ENCODE data around the gene PAN2.

The PAN2 gene

DNA sequence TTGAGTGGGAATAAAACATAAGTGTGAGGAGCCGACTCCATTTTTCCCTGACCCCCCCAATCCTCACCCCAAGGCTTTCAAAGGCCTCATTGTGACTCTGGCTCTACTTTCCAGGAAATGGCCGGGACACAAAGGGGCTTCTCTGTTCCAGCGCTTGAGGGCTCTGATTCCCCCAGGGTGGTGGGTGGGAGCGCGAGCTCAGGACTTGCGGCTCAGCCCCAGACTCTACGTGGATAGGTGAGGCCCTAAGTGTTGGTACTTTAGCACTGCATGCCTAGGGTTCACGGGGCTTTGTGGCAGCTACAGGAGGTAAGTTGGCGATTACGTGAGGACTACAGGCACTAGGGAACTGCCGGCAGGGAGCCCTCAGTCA is 18.6 kb downstream of the PAN2 start:
- peak overlapping the region; percentile 99 for H3K27ac ChIP-seq
- TF ChIP-seq, protein P1, sequence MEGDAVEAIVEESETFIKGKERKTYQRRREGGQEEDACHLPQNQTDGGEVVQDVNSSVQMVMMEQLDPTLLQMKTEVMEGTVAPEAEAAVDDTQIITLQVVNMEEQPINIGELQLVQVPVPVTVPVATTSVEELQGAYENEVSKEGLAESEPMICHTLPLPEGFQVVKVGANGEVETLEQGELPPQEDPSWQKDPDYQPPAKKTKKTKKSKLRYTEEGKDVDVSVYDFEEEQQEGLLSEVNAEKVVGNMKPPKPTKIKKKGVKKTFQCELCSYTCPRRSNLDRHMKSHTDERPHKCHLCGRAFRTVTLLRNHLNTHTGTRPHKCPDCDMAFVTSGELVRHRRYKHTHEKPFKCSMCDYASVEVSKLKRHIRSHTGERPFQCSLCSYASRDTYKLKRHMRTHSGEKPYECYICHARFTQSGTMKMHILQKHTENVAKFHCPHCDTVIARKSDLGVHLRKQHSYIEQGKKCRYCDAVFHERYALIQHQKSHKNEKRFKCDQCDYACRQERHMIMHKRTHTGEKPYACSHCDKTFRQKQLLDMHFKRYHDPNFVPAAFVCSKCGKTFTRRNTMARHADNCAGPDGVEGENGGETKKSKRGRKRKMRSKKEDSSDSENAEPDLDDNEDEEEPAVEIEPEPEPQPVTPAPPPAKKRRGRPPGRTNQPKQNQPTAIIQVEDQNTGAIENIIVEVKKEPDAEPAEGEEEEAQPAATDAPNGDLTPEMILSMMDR (conservative IDR thresholded peaks at IDR 0.05), result no peak

DNA sequence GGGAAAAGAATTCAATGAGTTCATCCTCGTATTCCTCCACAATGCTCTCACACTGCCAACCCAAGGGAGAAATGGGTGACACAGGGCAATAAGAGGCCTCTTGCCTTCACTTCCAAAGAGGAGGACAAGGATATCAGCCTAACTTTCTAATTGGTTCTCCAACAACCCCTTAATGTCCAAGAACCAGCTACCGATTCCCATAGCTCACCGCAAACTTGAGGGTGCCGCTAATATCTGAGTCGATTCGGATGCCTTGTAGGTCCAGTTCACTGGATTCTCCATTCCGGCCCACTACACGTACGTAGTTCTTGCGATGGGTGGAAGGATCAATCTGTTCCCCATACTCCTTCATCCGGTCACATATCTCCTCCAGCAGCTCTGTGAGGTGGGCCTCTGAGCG is 22.8 kb downstream of the PAN2 start:
- TF ChIP-seq, protein P1 (conservative IDR thresholded peaks at IDR 0.05), result no peak
- H3K27ac ChIP-seq, result no peak overlapping the region

GRCh38 chr12:56308714-56309113 is 25.1 kb downstream of the PAN2 start:
- TF ChIP-seq, protein P1 (conservative IDR thresholded peaks at IDR 0.05), result no peak
- H3K27ac ChIP-seq, result no peak overlapping the region

GRCh38 chr12:56307221-56307965 is 26.4 kb downstream of the PAN2 start:
- H3K27ac ChIP-seq, result no peak overlapping the region
- TF ChIP-seq, protein P1 (conservative IDR thresholded peaks at IDR 0.05), result no peak

GRCh38 chr12:56304872-56305590 is 28.8 kb downstream of the PAN2 start:
- TF ChIP-seq, protein P1 (conservative IDR thresholded peaks at IDR 0.05), result no peak
- H3K27ac ChIP-seq, result no peak overlapping the region

DNA sequence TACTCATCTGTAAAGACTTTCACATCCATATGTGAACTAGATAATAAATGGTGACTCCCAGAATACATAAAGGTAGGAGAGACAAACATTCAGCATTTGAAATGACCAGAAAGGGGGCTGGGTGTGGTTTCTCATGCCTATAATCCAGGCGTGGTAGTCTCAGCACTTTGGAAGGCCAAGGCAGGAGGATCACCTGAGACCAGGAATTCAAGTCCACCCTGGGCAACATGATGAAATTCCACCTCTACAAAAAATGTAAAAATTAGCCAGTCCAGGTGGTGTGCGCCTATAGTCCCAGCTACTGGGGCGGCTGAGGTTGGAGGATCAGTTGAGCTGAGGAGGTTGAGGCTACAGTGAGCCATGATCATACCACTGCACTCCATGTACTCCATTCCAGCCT is 29.5 kb downstream of the PAN2 start:
- TF ChIP-seq, protein P1 (conservative IDR thresholded peaks at IDR 0.05), result no peak
- H3K27ac ChIP-seq, result no peak overlapping the region

DNA sequence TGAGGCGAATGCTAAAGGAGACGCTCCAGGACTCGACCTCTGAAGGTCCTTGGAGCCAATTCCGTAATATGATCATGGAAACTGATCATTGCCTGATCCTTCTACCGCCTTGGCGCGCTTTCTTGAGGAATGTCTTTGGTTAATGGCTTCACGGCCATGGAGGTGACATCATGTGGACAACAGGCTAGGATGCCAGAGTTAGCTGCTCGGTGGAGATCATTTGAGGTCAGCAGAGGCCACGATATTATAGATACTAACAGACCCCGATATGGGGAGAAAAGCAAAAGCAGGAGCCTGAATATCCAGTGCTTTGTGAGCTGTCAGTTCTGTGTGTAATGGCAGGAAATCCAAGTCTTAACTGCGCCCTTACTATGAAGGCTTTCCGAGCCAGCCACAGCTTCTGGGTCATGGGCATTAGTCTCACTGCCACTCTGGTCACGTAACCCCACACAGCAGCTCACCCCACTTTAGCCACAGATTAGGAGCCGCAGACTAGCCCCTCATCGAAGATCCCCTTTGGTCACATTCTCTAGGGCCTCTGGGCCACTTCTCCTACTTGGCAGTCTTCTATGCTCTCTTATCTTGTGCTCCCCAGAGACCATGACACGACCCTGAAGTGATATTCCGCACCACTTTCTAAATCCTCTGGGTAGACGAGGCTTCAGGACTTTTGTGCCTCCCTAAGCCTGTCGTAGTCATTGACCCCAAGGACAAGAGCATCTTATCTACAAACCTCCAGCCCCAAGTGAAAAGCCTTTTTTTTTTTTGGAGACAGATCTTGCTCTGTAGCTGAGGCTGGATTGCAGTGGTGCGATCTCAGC is 32.9 kb downstream of the PAN2 start:
- H3K27ac ChIP-seq, result peak overlapping the region; percentile 97
- TF ChIP-seq, protein P1 (conservative IDR thresholded peaks at IDR 0.05), result no peak

Data from VCaP (cell line).